Measurements from ENCODE around the gene RFC2.

Gene RFC2

GRCh38 chr7:74284781-74285259 lies 30.6 kb upstream of the RFC2 start:
- Histone ChIP-seq H3K27ac (no peak overlapping the region), H3K9ac (no peak overlapping the region), H3K27me3 (ENCODE audit: control insufficient read depth, insufficient read depth, low read length) (no peaks in the 10 kb centered on the region), H2AFZ (no peak overlapping the region), H3K36me3 (ENCODE audit: control insufficient read depth, insufficient read depth, low read length) (no peaks in the 10 kb centered on the region), H3K4me3 (ENCODE audit: low read depth, low read length) (no peak overlapping the region), H3K4me1 (peaks cover 6% of the 10 kb centered on the region), H3K4me2 (ENCODE audit: low read length) (no peak overlapping the region), H3K79me2 (peaks cover 13% of the 10 kb centered on the region), H3K9me3 (ENCODE audit: control insufficient read depth, low read length) (no peaks in the 10 kb centered on the region)
- TF ChIP-seq CTCF (IDR thresholded peaks at IDR 0.05), result no peak

- no peaks in the 10 kb centered on the region for H3K9me3 ChIP-seq (ENCODE audit: control insufficient read depth, low read length)
- no peaks in the 10 kb centered on the region for H3K36me3 ChIP-seq (ENCODE audit: control insufficient read depth, insufficient read depth, low read length)
- no peak overlapping the region for H3K4me3 ChIP-seq (ENCODE audit: low read depth, low read length)
- H3K4me1 ChIP-seq, result peaks cover 5% of the 10 kb centered on the region
- H3K79me2 ChIP-seq, result peaks cover 12% of the 10 kb centered on the region
- no peak overlapping the region for H3K4me2 ChIP-seq (ENCODE audit: low read length)
- no peak overlapping the region for H3K27ac ChIP-seq
- no peaks in the 10 kb centered on the region for H3K27me3 ChIP-seq (ENCODE audit: control insufficient read depth, insufficient read depth, low read length)
- H2AFZ ChIP-seq, result no peak overlapping the region
- TF ChIP-seq CTCF (IDR thresholded peaks at IDR 0.05), result no peak
- no peak overlapping the region for H3K9ac ChIP-seq
These were observed 29.8 kb upstream of the RFC2 start for GRCh38 chr7:74283858-74284447.

- Histone ChIP-seq H3K27ac (no peak overlapping the region), H3K79me2 (peaks cover 1% of the 10 kb centered on the region), H3K36me3 (ENCODE audit: control insufficient read depth, insufficient read depth, low read length) (no peaks in the 10 kb centered on the region), H3K9me3 (ENCODE audit: control insufficient read depth, low read length) (no peaks in the 10 kb centered on the region), H3K27me3 (ENCODE audit: control insufficient read depth, insufficient read depth, low read length) (no peaks in the 10 kb centered on the region), H3K4me1 (no peaks in the 10 kb centered on the region), H2AFZ (no peak overlapping the region), H3K4me3 (ENCODE audit: low read depth, low read length) (no peak overlapping the region), H3K4me2 (ENCODE audit: low read length) (no peak overlapping the region), H3K9ac (no peak overlapping the region)
- no peak for TF ChIP-seq CTCF (IDR thresholded peaks at IDR 0.05)
These were observed 28.7 kb upstream of the RFC2 start for GRCh38 chr7:74282748-74283459.

- Histone ChIP-seq H3K9me3 (ENCODE audit: control insufficient read depth, low read length) (no peaks in the 10 kb centered on the region), H2AFZ (no peak overlapping the region), H3K4me2 (ENCODE audit: low read length) (no peak overlapping the region), H3K4me1 (no peaks in the 10 kb centered on the region), H3K27me3 (ENCODE audit: control insufficient read depth, insufficient read depth, low read length) (no peaks in the 10 kb centered on the region), H3K9ac (no peak overlapping the region), H3K27ac (no peak overlapping the region), H3K79me2 (no peaks in the 10 kb centered on the region), H3K36me3 (ENCODE audit: control insufficient read depth, insufficient read depth, low read length) (no peaks in the 10 kb centered on the region), H3K4me3 (ENCODE audit: low read depth, low read length) (no peak overlapping the region)
- no peak for TF ChIP-seq CTCF (IDR thresholded peaks at IDR 0.05)
These were observed 26.8 kb upstream of the RFC2 start for GRCh38 chr7:74280985-74281384.
